HK-2 (cell line): Measurements from ENCODE around the gene NDUFB8.
"Not testable (repeated sequence)": the region's sequence is repeated elsewhere in the genome, so short reads cannot be mapped to it uniquely, and the experiment has no call there.

Source experiments
- DNase-seq: peaks from one replicate; pipeline ENCODE4 v3.0.0-alpha.2; 2018; ENCODE audit not compliant: unreplicated experiment

The NDUFB8 gene

DNA sequence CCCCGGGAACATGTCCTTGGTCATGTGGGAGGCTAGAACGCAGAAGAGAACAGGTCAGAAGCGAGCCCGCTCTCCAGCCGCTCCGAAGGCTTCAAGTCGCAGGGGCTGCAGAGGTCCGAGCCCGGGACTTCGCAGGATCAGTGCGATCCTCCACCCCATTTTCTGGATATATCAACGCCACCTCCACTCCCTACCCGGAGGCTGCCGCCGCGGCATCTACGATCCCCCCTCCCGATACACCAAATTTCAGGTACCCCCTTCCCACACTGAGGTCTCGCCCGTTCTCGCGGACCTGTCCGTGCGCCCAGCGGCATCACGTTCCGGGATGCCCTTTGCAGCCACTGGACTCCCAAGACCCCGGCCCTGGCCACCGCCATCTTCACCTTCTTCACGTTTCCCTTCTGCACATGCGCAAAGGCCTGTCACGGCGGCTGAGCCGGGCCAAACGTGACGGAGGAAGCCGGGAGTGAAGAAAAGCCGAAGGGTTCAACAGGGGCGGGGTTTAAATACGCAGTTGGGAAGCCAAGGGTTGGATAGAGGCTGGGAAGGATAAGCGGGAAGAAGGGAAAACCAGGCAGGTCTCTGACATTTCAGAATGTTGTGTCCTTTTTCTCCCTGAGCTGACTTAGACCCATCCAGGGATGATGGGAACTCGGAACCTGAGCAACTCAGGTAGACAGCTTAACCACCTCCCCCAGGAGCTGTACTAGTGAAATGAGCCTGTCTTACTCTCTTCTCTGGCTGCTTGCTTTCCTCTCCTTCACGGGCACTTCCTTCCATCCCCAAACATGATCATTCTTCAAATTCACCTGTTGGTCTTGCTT is at the start of gene NDUFB8:
TSS of gene NDUFB8 (minus strand) at position 397 of the 824 bp plus-strand sequence. CDS start at position 377, 20 bp downstream.
- DNase-seq = peak; percentile 93

DNA sequence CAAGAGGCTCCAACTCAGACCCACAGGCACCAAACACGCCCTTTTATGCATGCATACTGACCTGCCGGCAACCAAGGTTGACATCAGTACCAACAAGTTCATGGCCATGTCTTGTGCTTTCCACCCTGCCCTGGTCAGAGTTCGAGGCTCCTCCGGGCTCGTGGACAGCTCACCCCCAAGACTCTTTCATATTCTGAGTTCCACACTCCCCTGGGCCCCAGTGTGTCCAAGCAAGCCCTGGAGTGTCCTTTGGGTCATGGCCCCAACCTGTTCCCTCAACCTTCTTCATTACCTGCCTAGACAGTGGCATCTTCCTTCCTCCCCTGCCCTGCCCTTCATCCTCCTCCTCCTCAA is 46.6 kb upstream of the NDUFB8 start:
- no peak for DNase-seq

DNA sequence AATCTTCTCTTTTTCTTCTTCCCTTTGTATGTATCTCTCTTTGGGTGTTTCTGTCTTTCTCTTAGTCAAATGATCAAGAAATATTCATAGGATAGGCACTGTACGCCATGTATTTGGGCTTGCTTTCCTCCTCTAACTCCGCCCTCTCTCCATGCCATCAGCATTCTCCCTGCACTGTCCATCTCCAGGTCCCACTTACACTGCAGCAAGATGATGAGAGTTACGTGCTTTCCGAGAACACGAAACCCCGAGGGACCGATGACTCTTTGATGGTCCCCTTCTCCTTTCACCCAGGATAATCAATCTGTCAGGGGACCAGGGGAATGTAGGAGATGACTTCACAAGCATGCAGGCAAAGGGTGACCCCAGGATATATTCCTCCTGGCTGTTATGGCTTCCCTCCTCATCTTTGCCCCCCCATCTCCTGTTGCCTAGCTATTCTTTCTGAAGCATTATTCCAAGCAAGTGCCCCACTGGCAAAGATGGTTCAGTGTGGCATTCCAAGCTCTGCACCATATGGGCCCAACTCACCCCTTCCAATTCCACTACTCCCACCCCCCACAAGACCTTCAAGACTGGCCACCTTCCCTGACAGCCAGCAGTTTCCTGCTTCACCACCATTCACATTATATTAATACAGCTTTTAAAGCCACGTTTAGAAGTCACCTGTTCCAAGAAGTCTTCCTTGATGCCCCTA is 46.1 kb upstream of the NDUFB8 start:
- DNase-seq = no peak

DNA sequence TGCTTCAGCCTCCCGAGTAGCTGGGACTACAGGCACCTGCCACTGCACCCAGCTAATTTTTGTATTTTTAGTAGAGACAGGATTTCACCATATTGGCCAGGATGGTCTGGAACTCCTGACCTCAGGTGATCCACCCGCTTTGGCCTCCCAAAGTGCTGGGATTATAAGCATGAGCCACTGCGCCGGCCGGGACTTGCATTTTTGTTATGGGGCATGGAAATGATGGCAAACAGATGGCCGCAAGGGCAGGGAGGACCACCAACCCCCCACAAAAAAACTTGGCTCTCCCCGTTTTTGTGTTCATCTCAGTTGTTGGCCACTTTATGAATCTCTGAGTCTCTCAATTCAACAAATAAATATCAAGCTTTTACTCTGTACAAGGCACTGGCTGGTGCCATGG is 45.5 kb upstream of the NDUFB8 start:
- not testable (repeated sequence) for DNase-seq

DNA sequence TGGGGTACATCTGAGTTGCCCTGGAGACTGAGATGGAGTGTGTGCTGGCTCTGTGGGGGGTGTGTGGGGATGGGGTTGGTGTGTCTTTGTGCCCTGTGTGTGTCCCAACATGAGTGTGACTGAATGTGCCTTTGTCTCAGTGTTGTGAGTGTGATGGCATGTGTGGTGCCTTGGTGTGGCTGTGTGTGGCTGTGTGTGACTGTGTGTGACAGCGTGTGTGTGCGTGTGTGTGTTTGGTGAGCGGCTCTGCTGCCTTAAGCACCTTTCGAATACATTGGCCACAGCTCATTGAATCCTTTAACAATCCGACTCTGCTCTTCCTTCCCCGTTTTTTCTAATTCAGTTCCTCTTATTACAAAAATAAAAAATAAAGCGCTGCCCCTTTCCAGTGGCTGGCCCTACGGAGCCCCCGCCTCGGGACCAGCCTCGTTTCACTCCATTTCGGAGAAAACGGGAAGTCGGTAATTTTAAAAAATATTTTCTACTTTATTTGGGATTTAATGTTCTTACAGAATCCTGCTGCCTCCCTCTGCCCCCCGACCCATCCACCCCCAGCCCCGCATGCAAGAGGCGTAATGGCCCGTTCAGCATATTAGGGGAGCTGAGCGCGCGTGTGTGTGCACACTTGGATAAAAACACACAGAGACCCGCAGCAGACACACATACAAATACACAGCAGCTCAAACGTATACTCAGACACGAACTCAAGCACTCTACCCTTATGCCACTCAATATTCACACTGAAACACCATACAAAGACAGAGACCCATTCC is 41.6 kb upstream of the NDUFB8 start:
- no peak for DNase-seq

DNA sequence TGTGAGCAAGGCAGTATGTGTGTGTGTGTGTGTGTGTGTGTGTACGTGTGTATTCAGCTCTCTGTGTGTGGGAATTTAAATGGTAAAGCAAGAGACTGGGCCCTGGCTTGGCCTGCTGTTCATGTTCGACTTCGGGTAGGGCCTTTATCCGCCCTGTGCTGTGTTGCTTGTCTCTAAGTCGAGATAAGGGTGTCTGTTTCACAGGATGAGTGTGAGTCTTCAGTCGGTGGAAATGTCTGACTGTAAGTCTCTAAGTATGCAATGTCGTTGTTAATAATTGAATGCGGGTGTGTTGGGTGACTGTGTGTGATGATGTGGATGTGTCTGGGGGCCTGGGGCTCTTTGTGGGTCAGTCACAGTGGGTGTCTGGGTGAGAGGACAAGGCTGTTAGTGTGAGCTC is 40.8 kb upstream of the NDUFB8 start:
- no peak for DNase-seq

DNA sequence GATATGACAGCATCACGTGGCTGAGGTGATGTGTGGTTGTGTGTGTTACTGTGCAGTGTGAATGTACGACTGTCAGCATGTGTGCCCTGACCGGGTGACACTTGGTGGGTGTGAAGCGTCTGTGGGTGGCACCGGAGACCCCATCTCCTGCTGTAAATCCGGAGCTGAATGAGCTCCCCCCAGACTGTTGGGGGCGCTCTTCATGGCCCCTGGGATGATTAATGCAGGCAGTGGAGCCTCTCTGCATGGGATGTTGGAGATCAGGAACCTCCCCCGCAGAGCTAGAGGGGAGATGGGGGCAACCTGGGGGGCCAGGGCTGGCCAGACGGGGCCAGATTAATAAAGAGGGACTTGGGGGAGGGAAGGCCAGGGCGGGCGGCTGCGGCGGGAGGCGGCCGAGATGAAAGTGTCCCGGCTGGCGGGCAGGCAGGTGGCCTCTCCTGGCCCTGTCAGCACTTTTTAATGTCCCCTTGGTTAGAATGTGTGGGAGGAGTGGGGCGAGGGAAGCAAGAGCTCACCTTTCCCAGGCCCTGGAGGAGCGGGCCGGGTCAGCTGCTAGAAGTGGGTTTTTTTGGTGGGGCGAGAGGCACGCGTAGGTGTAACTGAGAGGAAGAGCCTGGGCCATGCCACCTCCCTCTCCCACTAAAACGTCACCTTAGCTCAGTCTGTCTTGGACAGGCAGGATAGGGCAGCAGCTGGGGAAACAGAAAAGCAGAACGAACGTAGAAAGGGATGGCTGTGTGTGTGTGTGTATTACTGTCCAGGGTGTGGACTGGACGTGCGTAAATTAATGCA is 40.2 kb upstream of the NDUFB8 start:
- no peak for DNase-seq

DNA sequence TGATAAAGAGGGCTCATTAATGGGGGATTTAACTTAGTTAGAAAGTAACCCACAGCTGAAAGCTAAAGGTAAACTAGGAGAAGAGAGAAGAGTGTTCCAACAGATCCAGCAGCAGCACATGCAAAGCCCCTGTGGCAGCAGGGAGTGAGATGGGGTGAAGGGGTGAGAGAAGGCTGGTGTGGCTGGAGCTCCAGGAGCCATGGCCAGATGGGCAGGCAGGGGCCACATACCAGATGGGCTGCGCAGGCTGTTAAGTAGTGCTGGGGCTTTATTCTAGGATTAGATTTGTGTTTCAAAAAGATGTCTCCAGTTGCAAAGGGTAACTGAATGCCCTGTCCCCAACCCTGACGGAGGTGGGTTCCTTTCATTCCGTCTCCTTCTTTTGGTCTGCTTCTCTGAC is 39.2 kb upstream of the NDUFB8 start:
- DNase-seq = no peak

DNA sequence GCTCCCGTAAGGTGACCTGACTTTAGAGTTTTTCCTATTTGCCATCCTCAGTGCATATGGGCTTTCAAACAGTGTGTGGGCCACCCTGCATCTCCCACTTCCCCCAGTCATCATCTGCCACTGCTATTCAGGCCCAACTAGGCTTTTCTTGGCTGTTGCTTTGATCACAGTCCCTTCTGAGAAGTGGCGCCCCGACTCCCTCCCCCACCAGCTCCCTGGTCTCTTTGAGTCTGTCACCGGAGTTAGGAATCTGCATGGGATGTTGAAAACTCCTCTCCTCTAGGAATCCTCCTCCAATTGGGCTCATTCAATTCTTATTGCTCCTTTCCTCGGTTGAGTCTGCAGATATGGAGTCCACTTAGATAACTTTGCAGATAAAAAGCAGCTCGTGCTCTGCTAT is 38.2 kb upstream of the NDUFB8 start:
- DNase-seq = no peak

DNA sequence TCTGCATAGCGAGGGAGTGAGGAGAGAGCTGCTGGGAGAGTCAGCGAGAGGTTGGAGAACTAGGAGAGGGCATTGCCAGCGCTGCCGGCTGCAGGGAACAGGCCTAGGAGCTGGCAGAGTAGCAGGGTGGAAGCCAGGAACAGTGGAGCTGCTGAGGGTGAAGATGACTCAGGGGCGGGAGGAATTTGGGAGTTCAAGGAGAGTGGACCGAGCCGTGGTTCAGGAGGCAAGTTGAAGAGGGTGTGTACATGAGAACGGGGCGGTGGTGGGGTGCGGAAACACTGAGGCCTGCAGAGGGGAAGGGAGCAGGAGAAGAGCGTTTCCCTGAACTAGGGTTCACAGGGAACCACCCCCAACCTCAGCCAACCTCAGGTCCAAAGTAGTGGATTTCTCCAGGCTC is 37.6 kb upstream of the NDUFB8 start:
- no peak for DNase-seq

DNA sequence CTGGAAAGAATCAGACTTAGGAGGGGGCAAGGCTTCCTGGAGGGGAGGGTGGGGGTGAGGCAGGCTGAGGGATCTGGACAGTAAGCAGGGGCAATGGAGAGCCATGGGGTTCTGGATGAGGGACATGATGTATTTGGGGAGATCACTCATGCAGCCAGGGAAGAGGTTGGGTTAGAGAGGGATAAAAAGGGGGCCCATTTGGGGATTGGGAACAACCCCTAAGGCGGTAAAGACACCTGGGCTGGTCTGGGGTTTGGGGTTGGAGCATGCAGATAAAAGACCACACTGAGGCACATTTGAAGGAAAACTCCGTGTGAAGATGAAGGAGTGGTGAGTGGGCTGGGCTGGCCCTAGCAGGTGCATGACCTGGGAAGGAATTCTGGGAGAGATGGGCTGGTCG is 36.9 kb upstream of the NDUFB8 start:
- DNase-seq = no peak

DNA sequence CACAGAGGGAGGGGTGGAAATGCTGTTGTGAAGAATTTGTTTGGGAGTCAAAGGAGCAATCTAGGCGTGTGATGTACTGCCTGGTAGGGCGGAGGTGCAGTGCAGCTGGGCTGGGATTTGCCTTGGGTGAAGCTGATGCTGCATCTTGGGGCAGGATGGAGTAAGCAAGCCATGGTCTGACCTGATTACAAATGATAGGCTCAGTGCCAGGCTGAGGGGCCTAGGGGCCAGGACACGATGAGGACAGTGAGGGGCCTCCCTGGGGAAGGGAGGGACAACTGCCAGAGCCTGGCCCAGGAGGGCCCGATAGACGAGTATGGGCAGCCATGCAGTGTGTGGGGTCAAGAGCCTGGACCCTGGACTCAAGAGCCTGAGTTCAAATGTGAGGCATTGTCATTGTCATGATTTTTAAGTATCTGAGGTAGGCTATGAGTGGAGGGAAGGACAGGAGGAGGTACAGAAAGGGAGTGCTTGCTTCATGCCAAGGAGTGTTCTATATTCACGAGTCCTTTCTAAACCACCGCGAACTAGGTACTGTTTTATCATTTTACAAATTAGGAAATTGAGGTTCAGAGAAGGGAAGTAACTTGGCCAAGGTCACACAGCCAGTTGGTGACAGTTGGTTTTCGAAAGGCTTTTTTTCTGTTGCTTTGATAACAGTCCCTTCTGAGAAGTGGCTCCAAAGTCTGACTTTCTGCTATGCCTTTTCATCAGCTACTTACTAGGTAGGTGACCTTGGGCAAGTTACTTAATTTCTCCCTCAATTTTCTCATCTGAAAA is 35.7 kb upstream of the NDUFB8 start:
- no peak for DNase-seq

DNA sequence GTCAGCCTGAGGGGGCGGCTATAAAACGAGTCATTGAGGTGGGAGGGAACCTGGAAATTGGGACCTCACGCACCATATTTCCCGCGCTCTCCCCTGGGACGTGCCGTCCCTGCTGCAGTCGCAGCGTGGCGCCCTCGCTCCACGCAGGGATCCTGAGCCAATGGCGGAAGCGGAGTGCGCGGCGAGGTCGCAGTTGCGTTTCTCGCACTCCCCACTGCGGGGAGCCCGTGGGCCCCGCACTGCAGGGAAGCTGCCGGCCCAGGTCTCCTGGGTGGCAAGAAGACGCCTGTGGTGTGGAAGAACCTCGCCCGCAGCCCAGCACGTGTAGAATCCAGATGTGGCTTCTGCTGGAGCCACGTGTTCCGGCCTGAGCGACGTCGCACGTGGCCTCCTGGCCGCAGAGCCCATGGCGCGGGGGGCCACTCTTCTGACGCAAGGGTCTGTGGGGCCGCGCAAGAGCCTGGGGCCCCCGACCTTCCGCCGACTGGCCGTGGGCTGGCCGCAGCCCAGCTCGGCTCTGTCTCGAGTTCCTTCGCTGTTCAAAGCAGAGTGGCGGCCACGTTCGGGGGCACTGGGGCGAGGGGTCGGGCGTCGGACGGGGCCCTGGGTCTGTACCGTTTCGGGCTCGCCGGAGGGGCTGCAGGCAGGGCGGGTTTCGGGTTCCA is 32.5 kb upstream of the NDUFB8 start:
- peak; percentile 94 for DNase-seq

DNA sequence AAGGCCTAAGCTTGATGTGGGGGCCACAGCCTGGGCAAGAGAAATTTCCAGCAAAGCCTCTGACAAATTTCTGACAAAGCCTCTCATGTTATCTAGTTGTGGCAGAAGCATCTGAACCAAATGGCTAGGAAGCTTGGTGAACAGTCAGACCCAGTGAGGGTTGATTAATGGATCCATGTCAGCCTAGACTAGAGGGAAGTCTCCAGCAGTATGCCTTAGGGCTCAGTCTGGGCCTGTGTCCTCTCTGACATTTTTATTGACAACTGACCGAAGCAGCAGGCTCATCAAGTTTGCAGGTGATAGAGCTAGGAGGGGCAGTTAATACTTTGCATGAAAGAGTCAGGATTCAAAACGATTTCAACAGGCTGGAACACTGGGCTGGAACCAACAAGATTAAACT is 31.3 kb upstream of the NDUFB8 start:
- no peak for DNase-seq

DNA sequence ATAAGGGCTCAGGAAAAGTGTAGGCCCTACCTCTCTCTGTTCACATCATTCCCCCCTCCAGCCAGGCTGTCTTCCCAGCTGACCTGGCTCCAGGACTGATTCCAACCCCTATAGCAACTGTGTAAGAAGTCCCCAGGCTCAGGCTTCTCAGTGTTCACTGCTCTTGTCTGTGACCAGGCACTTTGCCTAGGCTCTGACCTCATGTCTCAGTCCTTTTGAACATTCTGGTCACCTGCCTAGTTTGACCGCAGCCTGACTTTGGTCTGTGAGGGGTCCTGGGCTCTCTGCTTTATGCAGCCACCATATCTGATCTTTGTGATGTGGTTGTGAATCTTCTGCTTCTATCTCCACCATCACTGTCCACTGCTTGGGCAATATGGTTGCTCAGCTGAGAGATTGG is 30.6 kb upstream of the NDUFB8 start:
- no peak for DNase-seq

DNA sequence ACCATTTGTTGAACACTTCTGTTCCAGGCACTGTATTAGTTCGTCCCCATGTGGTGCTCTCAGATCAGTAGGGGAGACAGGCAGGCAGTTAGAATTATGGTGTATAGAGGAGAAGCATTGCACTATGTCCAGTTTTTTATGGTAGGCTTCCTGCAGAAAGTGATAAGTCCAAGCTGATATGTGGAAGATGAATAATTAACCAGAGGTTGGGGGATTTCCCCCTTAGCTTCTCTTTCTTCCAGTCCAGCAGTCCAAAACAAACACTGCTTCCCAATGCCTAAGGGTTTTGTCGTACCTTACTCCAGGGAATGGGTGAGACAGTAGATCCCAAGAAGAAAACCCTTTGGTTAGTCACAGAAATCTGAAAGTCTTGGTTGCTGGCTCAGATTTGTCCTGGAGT is 25.2 kb upstream of the NDUFB8 start:
- no peak for DNase-seq

DNA sequence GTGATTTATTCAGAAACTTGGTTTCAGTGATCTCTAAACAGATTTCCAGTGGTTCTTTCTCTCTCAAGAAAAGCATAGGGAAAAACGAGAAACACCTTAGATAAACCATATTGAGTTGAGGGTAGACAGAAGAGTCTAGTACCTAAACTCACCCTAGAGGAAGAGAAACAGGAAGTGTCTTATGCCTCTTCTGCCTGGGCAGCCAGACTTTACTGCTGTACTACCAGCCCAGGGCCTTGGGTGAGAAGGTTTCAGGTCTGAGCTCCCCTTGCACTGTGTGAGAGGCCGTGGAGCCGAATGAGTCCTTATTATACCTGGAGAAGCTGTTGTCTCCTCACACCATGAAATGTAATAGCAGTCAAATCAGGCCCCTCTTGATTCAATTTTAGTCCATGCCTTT is 24.3 kb upstream of the NDUFB8 start:
- no peak for DNase-seq

DNA sequence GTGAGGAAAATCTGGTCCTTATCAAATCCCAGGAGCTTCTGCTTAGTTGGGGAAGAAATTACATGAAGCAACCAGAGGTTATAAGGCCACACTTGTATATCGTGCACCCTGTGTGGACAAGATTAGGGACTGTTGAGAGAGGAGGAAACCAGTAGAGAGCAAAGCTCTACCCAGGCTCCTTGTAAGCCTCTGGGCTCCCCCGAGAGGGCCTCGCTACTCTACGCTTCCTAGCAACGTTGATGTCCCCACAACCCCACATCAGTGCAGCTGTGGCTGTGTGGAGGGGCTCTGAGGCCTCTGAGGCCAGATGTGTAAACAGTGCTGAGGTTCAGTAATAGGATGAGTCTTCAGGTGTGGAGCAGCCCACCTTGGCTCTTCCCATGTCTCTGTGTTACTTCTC is 22.1 kb upstream of the NDUFB8 start:
- DNase-seq = no peak

DNA sequence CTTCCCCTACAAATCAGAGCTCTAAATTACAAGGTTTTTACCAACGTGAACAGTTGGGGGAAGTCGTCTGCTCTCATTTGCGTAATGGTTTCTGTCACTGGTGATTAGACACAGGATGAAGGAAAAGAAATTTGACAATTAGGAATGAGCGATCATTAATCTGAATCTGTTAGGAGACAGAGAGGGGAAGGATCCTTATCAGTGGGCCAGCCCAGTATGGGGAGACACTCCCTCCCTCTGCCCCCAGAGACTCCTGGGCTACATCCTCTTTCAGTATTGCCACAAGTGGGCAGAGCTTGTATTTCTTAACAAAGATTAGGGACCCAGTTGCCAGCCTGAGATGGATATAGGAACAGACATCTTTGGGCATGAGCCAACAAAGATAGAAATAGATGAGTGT is 21.5 kb upstream of the NDUFB8 start:
- no peak for DNase-seq

DNA sequence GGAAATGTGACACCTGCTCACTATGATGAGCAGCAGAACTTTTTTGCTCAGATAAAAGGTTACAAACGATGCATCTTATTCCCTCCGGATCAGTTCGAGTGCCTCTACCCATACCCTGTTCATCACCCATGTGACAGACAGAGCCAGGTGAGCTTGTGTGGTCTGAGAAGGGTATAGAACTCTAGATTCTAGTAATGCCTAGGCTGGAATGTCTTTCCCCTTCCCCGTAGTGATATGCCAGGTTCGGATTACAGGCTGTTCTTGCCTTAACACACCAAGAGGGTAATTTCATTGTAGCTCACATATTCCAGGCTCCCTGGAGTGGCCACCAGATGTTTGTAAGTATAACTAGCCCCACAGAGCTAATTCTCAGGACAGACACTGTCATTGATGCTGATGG is 15.3 kb upstream of the NDUFB8 start:
- DNase-seq = no peak

DNA sequence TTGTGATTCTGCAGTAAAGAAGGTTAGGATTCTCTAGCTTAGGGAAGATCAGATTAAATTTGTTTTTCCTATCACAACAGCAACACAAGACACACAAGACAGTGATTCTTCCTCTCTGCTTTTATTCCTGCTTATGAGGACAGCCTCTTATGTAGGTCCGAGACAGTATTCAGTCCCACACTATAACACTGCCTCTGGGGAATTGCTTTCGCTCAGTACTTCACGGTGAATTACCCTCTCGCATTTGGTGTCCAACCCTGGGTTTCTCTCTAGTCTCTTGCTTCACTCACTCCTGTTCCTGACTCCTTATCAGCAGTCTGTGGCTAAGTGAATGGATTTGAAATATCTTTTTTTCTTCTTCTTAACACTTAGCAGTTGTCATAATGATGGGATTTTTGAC is 7.8 kb upstream of the NDUFB8 start:
- DNase-seq = no peak
